ENCODE measurements around the gene ELK4.

ELK4 gene

DNA sequence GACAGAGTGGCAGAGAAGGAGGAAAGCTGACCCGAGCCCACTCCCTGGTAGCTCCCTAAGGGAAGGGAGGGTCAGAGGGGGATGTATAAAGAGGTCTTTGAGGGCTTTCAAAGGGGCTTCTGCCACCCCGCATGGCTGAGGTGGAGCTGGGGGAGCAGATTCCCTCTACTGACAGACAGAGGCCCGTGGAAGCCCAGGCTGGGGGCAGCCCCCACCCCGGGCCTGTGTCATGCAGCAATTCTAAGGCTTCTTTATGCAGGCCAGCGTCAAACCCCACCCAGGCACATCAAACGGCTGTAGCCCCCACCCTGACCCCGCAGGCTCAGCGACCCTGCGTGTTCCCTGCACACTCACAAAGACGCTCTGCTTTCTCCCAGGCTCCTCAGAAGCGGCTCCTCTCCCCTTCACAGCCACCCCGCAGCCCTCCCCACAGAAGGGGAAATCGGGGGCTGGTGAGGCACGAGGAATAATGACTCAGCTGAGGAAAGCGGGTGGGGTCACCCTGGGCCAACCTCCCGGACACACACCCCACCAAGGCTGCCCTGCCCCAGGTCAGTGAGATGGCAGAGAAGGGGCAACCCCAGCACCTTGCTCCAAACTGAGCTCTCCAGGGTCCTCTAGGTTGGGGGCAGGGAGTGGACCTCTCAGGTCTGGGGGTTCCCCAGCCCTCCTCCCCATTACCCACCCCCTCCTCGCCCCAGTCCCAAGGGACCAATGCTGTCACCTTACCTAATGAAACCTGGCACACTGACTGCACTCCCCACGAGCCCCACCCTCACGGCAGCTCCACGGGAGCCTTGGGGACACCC, 37.7 kb upstream of the ELK4 start:
- Mint-ChIP-seq H3K27ac (no peak overlapping the region), H3K9me3 (no peaks in the 10 kb centered on the region), H3K27me3 (peaks cover 31 to 67% of the 10 kb centered on the region in 2 donors), H3K4me3 (no peak overlapping the region), H3K36me3 (ENCODE audit: insufficient read depth) (peaks cover 3% of the 10 kb centered on the region), H3K4me1 (ENCODE audit: low read depth in 2 of 2) (peaks cover 4 to 6% of the 10 kb centered on the region in 2 donors)
- no peak for DNase-seq
- no peak for ATAC-seq (replicated peaks)

DNA sequence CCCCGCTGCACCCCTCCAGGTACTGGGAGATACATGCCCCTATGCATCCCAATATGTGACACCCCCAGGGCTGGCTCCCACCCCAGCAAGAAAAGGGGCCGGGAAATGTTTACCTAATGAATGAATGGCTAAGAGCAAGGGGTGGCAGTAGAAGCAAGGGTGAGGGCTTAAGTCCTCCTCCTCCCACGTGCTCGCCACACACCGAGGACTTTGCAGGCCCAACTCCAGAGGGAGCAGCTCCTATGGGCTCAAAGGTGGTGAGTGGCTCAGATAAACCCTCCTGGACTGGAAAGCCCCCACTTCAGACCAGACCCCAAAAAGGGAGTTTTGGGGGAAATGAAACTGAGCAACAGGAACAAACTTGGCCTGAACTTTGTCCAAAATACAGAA, 37.1 kb upstream of the ELK4 start:
- DNase-seq: no peak
- Mint-ChIP-seq H3K9me3 (no peaks in the 10 kb centered on the region), H3K4me1 (ENCODE audit: low read depth in 2 of 2) (peaks cover 4 to 8% of the 10 kb centered on the region in 2 donors), H3K4me3 (no peak overlapping the region), H3K27ac (no peak overlapping the region), H3K27me3 (peaks cover 31 to 67% of the 10 kb centered on the region in 2 donors), H3K36me3 (ENCODE audit: insufficient read depth) (peaks cover 3% of the 10 kb centered on the region)
- peak; percentile 43 for ATAC-seq (replicated peaks)

DNA sequence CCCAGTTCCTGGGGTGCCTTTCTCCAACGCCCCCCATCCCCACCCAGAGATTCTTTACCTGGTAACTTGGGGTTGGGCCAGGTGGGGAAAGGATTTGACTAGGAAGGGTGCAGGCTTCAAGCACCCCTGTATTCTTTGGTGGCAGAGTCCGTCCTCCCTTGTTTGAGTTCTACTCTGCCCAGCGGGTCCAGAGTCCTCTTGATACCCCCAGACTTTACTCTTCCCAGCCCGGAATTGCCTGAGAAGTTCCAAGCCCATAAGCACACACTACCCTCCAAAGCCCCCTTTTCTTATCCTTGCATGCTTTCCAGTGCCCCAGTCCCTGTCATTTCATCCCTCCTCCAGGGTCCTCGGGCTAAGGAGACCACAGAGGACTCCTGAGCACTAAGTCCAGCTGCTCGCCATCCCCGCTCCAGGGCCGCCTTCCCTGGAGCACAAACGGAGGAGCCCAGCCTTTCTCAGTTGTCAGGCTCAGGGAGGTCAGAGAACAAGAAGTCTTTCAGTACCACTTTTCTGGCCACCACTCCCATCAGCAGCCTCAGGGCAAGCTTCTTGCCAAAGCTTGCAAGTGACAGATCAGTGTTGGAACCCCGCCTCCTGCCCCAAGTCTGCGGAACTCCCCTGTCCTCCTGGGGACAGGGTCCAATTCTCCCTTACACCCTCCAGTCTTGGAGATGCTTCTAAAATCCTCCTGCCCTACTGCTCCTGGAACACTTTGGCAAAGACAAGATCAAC, 36.3 kb upstream of the ELK4 start:
- Mint-ChIP-seq H3K4me1 (ENCODE audit: low read depth in 2 of 2) (peaks cover 4 to 8% of the 10 kb centered on the region in 2 donors), H3K27me3 (peaks cover 31 to 60% of the 10 kb centered on the region in 2 donors), H3K4me3 (no peak overlapping the region), H3K27ac (no peak overlapping the region), H3K9me3 (no peaks in the 10 kb centered on the region), H3K36me3 (ENCODE audit: insufficient read depth) (peaks cover 3% of the 10 kb centered on the region)
- ATAC-seq (replicated peaks): no peak
- DNase-seq: no peak

DNA sequence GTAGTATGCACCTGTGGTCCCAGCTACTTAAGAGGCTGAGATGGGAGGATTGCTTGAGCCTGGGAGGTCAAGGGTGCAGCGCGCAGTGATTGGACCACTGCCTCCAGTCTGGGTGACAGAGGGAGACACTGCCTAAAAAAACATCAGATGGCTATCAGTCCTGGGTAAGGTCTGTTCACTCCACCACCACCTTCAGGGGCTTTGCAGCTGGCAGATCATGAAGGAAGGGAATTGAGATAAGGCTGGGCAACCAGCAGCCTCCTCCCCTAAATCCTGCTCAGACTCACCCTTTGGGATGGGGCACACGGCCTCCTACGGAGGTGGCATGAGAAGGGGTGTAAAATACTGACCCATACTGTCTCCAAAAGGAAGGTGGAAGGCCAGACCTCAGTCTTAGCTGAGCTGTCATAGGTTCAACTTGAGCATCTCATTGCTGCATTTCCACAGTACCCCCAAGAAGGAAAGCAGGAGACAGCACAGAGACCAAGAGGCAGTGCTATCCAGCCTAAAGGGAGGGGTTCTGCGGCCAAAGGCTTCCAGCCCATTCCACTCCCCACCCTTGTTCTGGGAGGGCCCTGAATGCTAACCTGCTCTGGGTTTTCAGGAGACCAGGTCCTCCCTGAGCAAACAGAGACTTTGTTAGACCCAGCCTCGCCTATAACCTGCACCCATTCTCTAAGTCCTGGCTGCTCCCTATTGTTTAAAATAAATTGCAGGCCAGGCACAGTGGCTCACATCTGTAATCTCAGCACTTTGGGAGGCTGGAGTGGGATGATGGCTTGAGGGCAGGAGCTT, 34.8 kb upstream of the ELK4 start:
- no peak for DNase-seq
- Mint-ChIP-seq H3K4me3 (no peak overlapping the region), H3K27ac (peak overlapping the region in 1 of 2 donors; percentile 38), H3K36me3 (ENCODE audit: insufficient read depth) (peaks cover 3% of the 10 kb centered on the region), H3K27me3 (peaks cover 23 to 60% of the 10 kb centered on the region in 2 donors), H3K4me1 (ENCODE audit: low read depth in 2 of 2) (peaks cover 4 to 6% of the 10 kb centered on the region in 2 donors), H3K9me3 (no peaks in the 10 kb centered on the region)
- no peak for ATAC-seq (replicated peaks)

DNA sequence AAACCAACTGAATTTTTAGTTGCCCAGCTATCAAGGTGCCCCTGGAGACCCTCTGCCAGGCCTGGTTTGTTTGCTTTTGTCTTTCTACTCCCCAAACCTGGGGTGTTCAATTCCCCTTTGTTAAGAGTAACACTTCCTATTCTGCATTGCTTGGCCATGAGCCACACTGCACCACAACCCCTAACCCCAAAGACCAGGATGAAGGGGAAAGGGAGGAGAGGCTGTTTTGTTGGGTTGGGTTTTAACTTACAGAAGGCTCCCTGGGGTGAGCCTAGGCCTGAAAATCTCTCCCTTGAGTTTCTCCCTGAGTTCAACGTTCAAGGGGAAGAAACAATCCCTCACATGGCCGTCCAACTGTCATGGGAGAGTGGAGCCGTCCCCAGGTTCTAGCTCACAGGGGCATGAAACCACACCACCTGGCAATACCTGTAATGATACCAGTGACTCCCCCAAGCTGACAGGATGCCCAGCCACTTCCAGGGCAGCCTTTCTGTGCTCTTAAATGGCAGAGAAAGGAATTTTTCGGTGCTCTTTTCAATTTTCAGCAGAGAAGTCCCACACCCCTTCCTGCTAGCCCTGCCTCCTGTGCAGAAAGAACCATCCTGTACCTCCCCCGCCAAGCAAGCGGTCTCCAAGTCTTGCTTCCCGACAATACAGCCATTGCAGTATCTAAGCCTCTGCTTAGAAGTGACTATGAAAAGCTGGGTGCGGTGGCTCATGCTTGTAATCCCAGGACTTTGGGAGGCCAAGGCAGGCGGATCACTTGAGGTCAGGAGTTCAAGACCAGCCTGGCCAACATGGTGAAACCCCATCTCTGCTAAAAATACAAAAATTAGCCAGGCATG, 33.6 kb upstream of the ELK4 start:
- H3K36me3 Mint-ChIP-seq (ENCODE audit: insufficient read depth): no peaks in the 10 kb centered on the region
- no peak overlapping the region for H3K4me3 Mint-ChIP-seq
- peaks cover 22 to 60% of the 10 kb centered on the region in 2 donors for H3K27me3 Mint-ChIP-seq
- no peaks in the 10 kb centered on the region for H3K9me3 Mint-ChIP-seq
- DNase-seq (no peak), ATAC-seq (replicated peaks) (no peak)
- peaks cover 4 to 6% of the 10 kb centered on the region in 2 donors for H3K4me1 Mint-ChIP-seq (ENCODE audit: low read depth in 2 of 2)
- no peak overlapping the region for H3K27ac Mint-ChIP-seq

DNA sequence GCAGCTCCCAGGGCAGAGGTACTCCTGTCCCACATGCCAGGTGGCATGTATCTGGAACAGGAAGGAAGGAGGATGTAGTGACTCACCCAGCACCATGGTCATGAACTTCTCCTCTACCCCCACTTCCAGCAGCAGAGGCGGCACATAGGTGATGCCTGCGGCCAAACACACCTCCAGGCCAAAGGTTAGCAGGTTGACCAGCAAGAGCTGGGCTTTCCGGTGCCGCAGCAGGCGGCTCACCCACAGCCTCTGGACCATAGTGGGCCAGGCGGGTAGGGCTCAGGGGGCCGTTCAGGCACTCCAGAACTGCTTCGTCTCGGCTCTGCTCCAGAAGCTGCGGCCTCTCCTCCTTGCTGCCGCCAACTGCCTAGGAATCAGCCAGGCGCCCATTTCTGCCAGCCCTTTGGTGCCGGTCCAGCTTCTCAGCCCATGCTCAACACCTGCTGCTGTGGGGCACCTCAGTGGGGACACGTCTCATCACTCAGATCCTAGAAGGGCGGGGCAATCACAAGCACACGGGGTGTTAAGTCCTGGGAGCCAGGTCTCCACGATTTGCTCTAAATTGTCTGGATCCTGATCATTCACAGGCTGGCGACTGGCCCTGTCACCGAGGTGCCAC, 32.7 kb upstream of the ELK4 start:
- no peak overlapping the region for H3K27ac Mint-ChIP-seq
- H3K4me3 Mint-ChIP-seq: no peak overlapping the region
- peaks cover 4 to 6% of the 10 kb centered on the region in 2 donors for H3K4me1 Mint-ChIP-seq (ENCODE audit: low read depth in 2 of 2)
- peaks cover 24 to 58% of the 10 kb centered on the region in 2 donors for H3K27me3 Mint-ChIP-seq
- H3K9me3 Mint-ChIP-seq: no peaks in the 10 kb centered on the region
- no peaks in the 10 kb centered on the region for H3K36me3 Mint-ChIP-seq (ENCODE audit: insufficient read depth)
- ATAC-seq (replicated peaks) (no peak), DNase-seq (no peak)

DNA sequence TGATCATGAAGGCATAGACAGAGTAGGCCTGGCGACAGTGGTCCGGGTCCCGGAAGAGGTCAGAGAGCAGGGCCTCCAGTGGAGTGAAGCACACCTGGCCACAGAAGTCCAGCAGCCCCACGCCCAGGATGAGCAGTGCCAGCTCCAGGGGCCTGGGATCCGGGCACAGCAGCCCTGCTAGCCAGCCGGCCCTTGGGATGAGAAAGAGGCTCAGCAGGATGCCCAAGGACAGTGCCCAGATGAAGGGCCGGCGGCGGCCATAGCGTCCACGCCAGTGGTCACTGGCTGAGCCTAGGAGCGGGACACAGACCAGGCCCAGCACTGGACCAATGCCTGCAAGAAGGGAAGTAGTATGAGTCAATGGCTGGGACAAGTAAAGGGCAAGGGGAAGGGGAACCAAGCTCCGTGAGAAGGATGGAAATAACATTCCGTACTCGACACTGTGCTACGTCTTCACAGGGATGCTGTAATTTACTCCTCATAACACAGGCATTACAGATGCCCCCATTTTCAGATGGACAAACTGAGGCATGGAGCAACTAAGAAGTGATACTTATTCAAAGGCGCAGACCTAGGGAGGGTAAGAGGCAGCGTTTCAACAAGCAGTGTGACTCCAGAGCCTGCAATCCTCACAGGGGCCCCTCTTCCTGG, 31.6 kb upstream of the ELK4 start:
- no peak overlapping the region for H3K27ac Mint-ChIP-seq
- no peak for ATAC-seq (replicated peaks)
- H3K36me3 Mint-ChIP-seq (ENCODE audit: insufficient read depth): no peaks in the 10 kb centered on the region
- no peaks in the 10 kb centered on the region for H3K9me3 Mint-ChIP-seq
- peaks cover 20 to 54% of the 10 kb centered on the region in 2 donors for H3K27me3 Mint-ChIP-seq
- DNase-seq: no peak
- H3K4me3 Mint-ChIP-seq: no peak overlapping the region
- H3K4me1 Mint-ChIP-seq (ENCODE audit: low read depth in 2 of 2): peaks cover 4 to 8% of the 10 kb centered on the region in 2 donors

DNA sequence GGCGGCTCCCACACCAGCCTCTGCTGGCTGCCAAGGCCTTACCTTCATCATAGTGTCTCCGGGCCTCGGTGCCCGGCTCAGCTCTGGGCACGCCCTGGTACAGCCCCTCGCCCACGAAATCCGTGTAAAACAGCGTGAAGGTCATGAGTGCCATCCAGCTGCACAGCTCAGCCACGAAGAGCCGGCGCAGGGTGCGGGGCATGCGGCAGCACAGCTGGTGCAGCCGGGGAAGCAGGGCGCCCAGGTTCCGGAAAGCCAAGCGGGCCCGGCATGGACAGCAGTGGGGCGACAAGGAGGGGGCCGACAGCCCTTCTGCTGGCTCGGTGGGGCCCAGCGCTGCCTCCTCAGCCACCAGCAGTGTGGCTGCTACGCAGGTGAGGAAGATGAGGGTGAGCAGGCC, 31.0 kb upstream of the ELK4 start:
- Mint-ChIP-seq H3K9me3 (no peaks in the 10 kb centered on the region), H3K4me3 (no peak overlapping the region), H3K27me3 (peaks cover 14 to 48% of the 10 kb centered on the region in 2 donors), H3K4me1 (ENCODE audit: low read depth in 2 of 2) (peaks cover 4 to 8% of the 10 kb centered on the region in 2 donors), H3K27ac (no peak overlapping the region), H3K36me3 (ENCODE audit: insufficient read depth) (no peaks in the 10 kb centered on the region)
- ATAC-seq (replicated peaks) (no peak), DNase-seq (no peak)

DNA sequence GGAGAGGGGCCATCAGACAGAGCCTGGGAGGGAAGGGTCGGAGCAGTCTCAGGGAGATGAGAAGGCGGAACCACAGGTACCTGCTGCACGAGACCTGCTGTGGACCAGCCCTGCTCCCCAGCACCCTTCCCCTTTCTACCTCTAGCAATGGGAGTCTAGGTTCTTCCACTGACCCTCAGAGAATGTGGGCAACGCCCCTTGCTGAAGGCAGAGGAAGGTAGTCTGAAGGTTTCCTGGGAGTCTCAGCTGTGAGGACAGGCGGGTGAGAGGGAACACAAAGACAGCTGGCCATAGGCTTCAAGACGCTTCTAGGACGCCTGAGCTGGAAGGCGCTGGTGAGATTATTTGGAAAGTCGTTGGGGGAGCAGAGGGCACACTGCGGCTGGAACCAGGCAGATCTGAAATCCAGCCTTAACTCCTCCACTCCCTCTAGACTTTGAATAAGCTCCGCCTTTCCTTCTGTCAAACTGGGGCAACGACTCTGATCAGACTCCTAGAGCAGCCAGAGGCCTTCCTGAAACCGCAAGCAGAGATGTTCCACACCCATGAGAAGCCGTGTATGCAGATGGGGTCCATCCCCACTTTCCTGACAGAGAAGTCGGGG, 30.4 kb upstream of the ELK4 start:
- no peaks in the 10 kb centered on the region for H3K9me3 Mint-ChIP-seq
- no peak for DNase-seq
- no peak overlapping the region for H3K4me3 Mint-ChIP-seq
- no peak for ATAC-seq (replicated peaks)
- H3K36me3 Mint-ChIP-seq (ENCODE audit: insufficient read depth): no peaks in the 10 kb centered on the region
- peaks cover 14 to 43% of the 10 kb centered on the region in 2 donors for H3K27me3 Mint-ChIP-seq
- no peak overlapping the region for H3K27ac Mint-ChIP-seq
- peaks cover 4 to 8% of the 10 kb centered on the region in 2 donors for H3K4me1 Mint-ChIP-seq (ENCODE audit: low read depth in 2 of 2)

DNA sequence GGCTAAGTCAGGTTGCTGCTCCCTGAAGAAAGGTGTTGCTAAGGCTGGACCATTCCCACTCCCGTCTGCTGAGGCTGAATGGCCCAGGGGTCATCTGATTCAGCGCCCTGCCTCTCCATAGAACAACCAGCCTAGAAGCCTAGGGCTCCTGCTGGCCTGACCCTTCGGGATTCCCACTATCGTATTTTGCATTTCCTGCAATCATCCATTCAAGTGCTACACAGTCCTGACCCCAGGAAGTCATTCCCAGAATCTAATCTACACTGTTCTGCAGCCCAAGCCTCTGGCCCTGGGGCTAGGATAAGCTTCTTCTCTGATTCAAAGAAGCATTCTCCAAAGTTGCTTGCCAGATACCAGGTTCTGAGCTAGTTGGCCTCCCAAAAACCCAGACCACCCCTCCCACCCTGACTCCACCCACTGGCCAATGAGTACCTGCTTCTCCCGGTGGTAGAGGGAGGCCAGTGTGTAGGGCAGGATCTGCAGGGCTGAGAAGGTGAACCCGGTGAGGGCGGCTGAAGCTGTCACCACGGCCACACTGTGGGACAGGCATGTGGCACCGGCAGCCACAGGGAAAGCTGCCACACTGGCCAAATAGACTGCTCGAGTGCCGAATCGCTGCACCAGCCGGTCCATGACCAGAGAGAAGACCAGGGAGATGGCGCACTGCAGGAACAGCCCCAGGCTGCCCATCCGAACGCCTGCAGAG, 29.8 kb upstream of the ELK4 start:
- DNase-seq: no peak
- Mint-ChIP-seq H3K36me3 (ENCODE audit: insufficient read depth) (no peaks in the 10 kb centered on the region), H3K9me3 (no peaks in the 10 kb centered on the region), H3K4me3 (no peak overlapping the region), H3K4me1 (ENCODE audit: low read depth in 2 of 2) (peaks cover 4 to 8% of the 10 kb centered on the region in 2 donors), H3K27me3 (peaks cover 14 to 42% of the 10 kb centered on the region in 2 donors), H3K27ac (no peak overlapping the region)
- ATAC-seq (replicated peaks): no peak

DNA sequence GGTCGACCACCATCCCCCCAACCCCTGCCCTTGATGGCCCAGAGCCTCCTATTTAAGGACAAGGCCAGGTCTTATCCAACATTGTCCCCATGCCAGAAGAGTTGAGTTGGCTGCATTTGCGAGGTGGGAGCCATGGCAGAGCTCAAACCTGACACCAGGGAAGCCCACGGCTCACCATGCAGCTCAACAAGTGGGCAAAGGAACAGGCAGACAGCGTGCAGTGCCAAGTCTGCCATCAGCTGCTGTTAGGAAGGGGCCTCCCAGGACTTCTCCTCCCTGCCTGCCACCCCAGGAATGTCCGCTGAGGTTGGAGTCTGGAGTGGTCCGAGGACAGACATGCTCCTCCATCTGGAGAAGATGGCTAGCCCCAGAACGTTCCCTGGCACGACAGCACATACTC, 28.6 kb upstream of the ELK4 start:
- DNase-seq (no peak), ATAC-seq (replicated peaks) (no peak)
- Mint-ChIP-seq H3K36me3 (ENCODE audit: insufficient read depth) (no peaks in the 10 kb centered on the region), H3K27ac (peak overlapping the region in 1 of 2 donors; percentile 65), H3K4me1 (ENCODE audit: low read depth in 2 of 2) (peaks cover 4 to 8% of the 10 kb centered on the region in 2 donors), H3K4me3 (no peak overlapping the region), H3K27me3 (peaks cover 14 to 42% of the 10 kb centered on the region in 2 donors), H3K9me3 (no peaks in the 10 kb centered on the region)

Measured in effector memory CD8-positive, alpha-beta T cell (primary cell).